Mesothelial cell of epicardium (in vitro differentiated cells): Measurements from ENCODE around the gene RAB34. TPM values are rescaled to one million over a fixed set of nuclear protein-coding genes. Genes with fewer than 3 reads are reported as not detected.

Experiments used
- DNase-seq, 2 experiments: peaks; one replicate each; pipeline ENCODE4 v3.0.0; 2021; ENCODE audit warnings: low spot score in 2 of 2; ENCODE audit not compliant: unreplicated experiment in 2 of 2
- H3K27ac Mint-ChIP-seq: 2 replicates; pipeline ENCODE4 v1.8.0; 2021; ENCODE audit warnings: mixed read lengths
- H3K27me3 Mint-ChIP-seq: 2 replicates; pipeline ENCODE4 v1.8.0; 2021; ENCODE audit warnings: low read depth, mixed read lengths
- H3K36me3 Mint-ChIP-seq: 2 replicates; pipeline ENCODE4 v1.8.0; 2021; ENCODE audit warnings: mixed read lengths
- H3K4me1 Mint-ChIP-seq: 2 replicates; pipeline ENCODE4 v1.8.0; 2021; ENCODE audit warnings: mixed read lengths
- H3K4me3 Mint-ChIP-seq: 2 replicates; pipeline ENCODE4 v1.8.0; 2021; ENCODE audit warnings: mild to moderate bottlenecking, moderate library complexity, mixed read lengths
- H3K9me3 Mint-ChIP-seq: 2 replicates; pipeline ENCODE4 v1.8.0; 2021; ENCODE audit warnings: mixed read lengths
- total RNA-seq: library from RNA; stranded (reverse); gene quantifications from 3 replicates; pipeline ENCODE4 v1.2.1, GENCODE V29; 2021
- TF ChIP-seq, protein P1 (sequence below): fragments of 200-600 bp; sonication (generic); IDR thresholded peaks from one replicate; pipeline ENCODE4 v1.5.0; 2021; ENCODE audit warnings: antibody characterized with exemption; ENCODE audit not compliant: unreplicated experiment

RAB34 gene
- total RNA-seq, 1 donor from 2014 or later, result 172 TPM

DNA sequence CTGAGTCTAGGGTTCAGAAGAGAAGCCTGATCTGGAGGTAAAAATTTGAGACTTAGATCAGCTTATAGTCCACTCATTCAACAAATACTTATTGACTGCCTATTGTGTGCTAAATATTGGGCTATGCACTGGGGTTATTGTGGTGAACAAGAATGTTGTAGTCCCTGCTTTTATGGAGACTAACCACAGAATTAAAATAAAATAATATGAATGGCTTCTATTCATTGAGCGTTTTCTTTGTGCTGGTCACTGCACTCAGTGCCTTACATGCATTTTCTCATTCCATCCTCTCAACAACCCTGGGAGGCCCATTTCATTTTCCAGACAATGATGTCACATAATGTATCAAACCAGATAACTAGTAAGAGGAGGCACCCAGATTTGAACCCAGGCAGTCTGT is 15.7 kb upstream of the RAB34 start:
- TF ChIP-seq, protein P1, sequence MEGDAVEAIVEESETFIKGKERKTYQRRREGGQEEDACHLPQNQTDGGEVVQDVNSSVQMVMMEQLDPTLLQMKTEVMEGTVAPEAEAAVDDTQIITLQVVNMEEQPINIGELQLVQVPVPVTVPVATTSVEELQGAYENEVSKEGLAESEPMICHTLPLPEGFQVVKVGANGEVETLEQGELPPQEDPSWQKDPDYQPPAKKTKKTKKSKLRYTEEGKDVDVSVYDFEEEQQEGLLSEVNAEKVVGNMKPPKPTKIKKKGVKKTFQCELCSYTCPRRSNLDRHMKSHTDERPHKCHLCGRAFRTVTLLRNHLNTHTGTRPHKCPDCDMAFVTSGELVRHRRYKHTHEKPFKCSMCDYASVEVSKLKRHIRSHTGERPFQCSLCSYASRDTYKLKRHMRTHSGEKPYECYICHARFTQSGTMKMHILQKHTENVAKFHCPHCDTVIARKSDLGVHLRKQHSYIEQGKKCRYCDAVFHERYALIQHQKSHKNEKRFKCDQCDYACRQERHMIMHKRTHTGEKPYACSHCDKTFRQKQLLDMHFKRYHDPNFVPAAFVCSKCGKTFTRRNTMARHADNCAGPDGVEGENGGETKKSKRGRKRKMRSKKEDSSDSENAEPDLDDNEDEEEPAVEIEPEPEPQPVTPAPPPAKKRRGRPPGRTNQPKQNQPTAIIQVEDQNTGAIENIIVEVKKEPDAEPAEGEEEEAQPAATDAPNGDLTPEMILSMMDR, result no peak
- Mint-ChIP-seq H3K4me3 (no peak overlapping the region), H3K27me3 (no peaks in the 10 kb centered on the region), H3K36me3 (no peaks in the 10 kb centered on the region), H3K9me3 (no peaks in the 10 kb centered on the region), H3K27ac (no peak overlapping the region), H3K4me1 (peaks cover 3% of the 10 kb centered on the region)
- DNase-seq, result no peak

DNA sequence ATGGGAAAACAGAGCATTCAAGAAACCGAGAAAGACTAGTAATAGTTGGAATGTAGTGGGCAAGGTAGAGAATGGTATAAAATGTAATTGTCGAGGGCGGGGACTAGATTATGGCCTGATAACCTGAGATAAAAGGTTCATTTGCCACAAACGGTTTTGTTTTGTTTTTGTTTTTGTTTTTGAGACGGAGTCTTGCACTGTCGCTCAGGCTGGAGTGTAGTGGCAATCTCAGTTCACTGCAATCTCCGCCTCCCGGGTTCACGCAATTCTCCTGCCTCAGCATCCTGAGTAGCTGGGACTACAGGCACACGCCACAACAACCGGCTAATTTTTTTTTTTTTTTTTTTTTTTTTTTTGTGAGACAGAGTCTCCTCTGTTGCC is 12.3 kb upstream of the RAB34 start:
- TF ChIP-seq, protein P1, result no peak
- DNase-seq, result no peak
- no peaks in the 10 kb centered on the region for H3K9me3 Mint-ChIP-seq
- no peaks in the 10 kb centered on the region for H3K27me3 Mint-ChIP-seq
- H3K4me1 Mint-ChIP-seq, result peaks cover 16% of the 10 kb centered on the region
- H3K27ac Mint-ChIP-seq, result peak overlapping the region; percentile 11
- H3K36me3 Mint-ChIP-seq, result no peaks in the 10 kb centered on the region
- no peak overlapping the region for H3K4me3 Mint-ChIP-seq

DNA sequence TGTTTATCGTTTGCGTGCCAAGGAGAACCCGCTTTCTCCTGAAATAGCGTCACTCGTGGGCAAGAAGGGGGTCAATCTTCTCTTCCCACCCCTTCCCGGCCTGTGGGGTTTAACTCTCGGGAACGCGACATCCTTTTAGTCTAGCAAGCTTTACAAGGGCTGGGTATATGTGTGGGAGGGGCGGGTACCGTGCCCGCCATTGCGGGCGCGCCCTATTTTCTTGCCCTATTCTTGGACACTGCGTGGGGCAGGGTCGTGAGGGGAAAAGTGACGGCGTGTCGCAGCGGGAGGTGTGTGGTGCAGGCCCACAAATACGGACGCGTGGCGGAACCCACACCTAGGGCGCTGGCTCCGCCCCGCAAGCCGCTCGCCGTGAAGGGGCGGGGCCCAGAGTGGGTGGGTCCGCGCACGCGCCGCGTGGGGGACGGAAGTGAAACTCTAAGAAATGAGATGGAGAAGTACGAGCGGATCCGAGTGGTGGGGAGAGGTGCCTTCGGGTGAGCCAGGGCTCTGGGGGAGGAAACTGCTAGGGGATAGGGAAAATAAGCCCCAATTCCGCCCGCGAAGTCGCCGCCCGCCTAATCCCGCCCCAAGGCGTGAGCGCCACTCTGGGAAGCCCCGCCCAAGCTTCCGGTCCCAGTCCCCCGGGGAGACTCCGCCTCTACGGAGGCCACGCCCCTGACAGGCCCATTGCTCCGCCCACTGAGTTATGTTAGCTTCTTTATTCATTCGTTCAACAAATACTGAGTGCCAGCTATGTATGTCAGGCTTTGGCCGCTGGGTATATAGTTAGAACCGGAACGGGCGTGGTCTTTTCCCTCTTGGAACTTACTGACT is 10.9 kb upstream of the RAB34 start, which contains the start of gene NEK8:
Gene NEK8 (plus strand): TSS at position 425 of the 837 bp plus-strand sequence. CDS start 26 bp downstream, at position 451.
- Mint-ChIP-seq H3K4me1 (peaks cover 24% of the 10 kb centered on the region), H3K4me3 (peak within 1 kb of the TSS; percentile 93), H3K36me3 (peaks cover 4% of the 10 kb centered on the region), H3K9me3 (no peaks in the 10 kb centered on the region), H3K27me3 (no peaks in the 10 kb centered on the region), H3K27ac (peak within 1 kb of the TSS; percentile 99)
- peak; percentile 92 to 98 for DNase-seq
- TF ChIP-seq, protein P1, result no peak

DNA sequence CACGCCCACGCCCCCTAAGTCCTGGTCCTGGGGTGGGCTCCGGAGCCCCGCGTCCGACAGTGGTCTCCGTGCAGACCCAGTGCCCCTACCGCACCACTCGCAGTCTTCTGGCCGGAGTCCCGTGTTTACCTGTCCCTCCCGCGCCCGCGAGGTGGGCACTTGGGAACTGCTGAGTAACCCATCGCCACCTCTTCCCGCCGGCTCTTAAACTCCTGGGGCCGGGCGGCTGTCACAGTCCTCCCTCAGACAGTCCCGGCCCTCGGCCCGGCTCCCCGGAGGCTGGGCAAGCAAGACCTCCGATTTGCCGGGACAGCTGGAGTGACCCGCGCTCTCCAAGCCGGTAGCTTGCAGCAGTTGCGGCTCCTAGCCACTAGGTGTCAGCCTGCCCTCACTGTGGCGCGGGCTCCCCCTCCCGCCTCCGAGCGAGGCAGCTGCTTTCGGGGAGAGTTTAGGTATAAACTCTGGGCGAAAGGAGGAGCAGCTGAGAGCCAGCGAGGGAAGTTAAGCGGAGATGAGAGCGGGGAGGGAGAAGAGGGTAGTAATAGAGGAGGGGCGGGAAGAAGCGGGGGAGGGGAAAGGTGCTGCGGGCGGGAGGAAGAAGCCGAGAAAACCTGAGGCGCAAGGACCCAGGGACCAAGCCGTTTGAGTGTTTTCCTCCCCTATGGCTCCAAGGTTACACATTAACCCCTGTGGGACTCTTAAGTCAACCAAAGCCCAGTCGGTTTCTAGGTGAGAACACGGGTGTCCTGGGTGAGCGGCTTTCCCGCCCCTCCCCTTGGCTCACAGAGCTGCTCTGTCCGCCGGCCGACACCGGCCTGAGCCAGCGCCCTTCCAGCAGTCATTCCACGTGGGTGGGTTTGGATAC is 9.2 kb upstream of the RAB34 start:
- peak overlapping the region; percentile 99 for H3K27ac Mint-ChIP-seq
- H3K27me3 Mint-ChIP-seq, result no peaks in the 10 kb centered on the region
- TF ChIP-seq, protein P1, result peak; percentile 95
- peaks cover 9% of the 10 kb centered on the region for H3K36me3 Mint-ChIP-seq
- peaks cover 36% of the 10 kb centered on the region for H3K4me1 Mint-ChIP-seq
- peak overlapping the region; percentile 93 for H3K4me3 Mint-ChIP-seq
- DNase-seq, result peak; percentile 86 to 98
- H3K9me3 Mint-ChIP-seq, result no peaks in the 10 kb centered on the region

DNA sequence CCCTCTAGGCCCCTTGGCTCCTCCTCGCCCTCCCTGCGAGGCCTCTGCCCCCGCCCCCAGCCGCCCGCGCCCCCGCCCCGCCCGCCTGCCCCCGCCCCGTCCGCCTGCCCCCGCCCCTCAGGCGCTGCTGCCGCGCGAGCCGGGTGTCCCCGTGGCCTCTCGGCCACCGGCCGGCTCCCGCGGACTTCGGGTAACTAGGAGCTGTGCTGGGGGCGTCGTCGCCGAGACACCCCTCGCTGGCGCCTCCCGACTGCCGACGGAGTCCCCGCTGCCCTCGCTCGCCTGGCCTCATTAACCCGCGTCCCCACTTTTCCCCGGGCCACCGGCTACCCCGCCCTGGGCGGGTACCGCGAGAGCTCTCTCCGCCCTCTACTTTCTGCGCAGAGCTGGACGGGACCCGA is 8.6 kb upstream of the RAB34 start, which contains the start of gene TLCD1:
Gene TLCD1 (minus strand): TSS at position 8 of the 401 bp plus-strand sequence. CDS start 136 bp downstream, outside the sequence.
- no peak for DNase-seq

More for the DNA sequence above, 8.6 kb upstream of the RAB34 start, which contains the start of gene TLCD1:
- Mint-ChIP-seq H3K36me3 (peaks cover 9% of the 10 kb centered on the region), H3K27me3 (no peaks in the 10 kb centered on the region), H3K9me3 (no peaks in the 10 kb centered on the region), H3K4me1 (peaks cover 42% of the 10 kb centered on the region), H3K27ac (peak within 1 kb of the TSS; percentile 99), H3K4me3 (peak within 1 kb of the TSS; percentile 93)
- TF ChIP-seq, protein P1, result no peak
